GM10266 (cell line): ENCODE measurements around the gene AGTR1.

ENCODE experiments used
- DNase-seq: peaks from one replicate; pipeline ENCODE4 v3.0.0; 2012; ENCODE audit errors: extremely low spot score
- CTCF ChIP-seq: IDR thresholded peaks from 2 replicates; pipeline ENCODE4 v1.5.1; 2012; ENCODE audit warnings: mild to moderate bottlenecking, low read depth; ENCODE audit not compliant: control insufficient read depth, insufficient read depth; ENCODE audit errors: missing control alignments

The AGTR1 gene

GRCh38 chr3:148709560-148710253 is 12.0 kb downstream of the AGTR1 start:
- TF ChIP-seq CTCF: no peak
- DNase-seq: no peak

- TF ChIP-seq CTCF: no peak
- no peak for DNase-seq
These were observed 13.0 kb downstream of the AGTR1 start for GRCh38 chr3:148710665-148711064.

GRCh38 chr3:148711981-148712666 is 14.4 kb downstream of the AGTR1 start:
- no peak for TF ChIP-seq CTCF
- DNase-seq: no peak

GRCh38 chr3:148714521-148714920 is 16.8 kb downstream of the AGTR1 start:
- DNase-seq: no peak
- no peak for TF ChIP-seq CTCF

GRCh38 chr3:148716657-148717056 is 19.0 kb downstream of the AGTR1 start:
- TF ChIP-seq CTCF: no peak
- no peak for DNase-seq

- no peak for DNase-seq
- TF ChIP-seq CTCF: no peak
These were observed 20.3 kb downstream of the AGTR1 start for GRCh38 chr3:148717885-148718561.
